ENCODE results near the gene DHODH. TPM values are rescaled to one million over a fixed set of nuclear protein-coding genes. Genes with fewer than 3 reads are reported as not detected.

The DHODH gene
- total and polyA plus RNA-seq, 2 donors (not counting 1 experiment from before 2014, with no cell fraction given) = 7.4 to 11.3 TPM

- Histone ChIP-seq H3K9ac (ENCODE audit: low read length) (no peak overlapping the region), H3K27ac (ENCODE audit: low read length in 2 of 2) (no peak overlapping the region), H3K4me2 (replicated peaks; ENCODE audit: low read depth, low read length, poor library complexity, severe bottlenecking) (no peak overlapping the region), H3K79me2 (ENCODE audit: control insufficient read depth, insufficient read depth, low read length) (no peaks in the 10 kb centered on the region), H3K36me3 (replicated peaks in 1 of 2; ENCODE audit: control extremely low read depth in 1 of 2, control insufficient read depth in 1 of 2, extremely low read depth in 1 of 2, insufficient read depth in 2 of 2, low read length in 1 of 2) (peaks cover 4 to 30% of the 10 kb centered on the region in 2 experiments), H3K4me3 (ENCODE audit: control extremely low read depth in 1 of 5, extremely low read depth in 1 of 5, insufficient read depth in 1 of 5, low read depth in 2 of 5, low read length in 4 of 5) (no peak overlapping the region), H3K9me3 (ENCODE audit: control extremely low read depth in 1 of 3, control insufficient read depth in 2 of 3, insufficient read depth in 1 of 3, low read length in 2 of 3) (peaks cover 0 to 2% (median 0%) of the 10 kb centered on the region in 3 donors), H2AFZ (ENCODE audit: insufficient read depth, low read depth, low read length, poor library complexity, severe bottlenecking) (no peak overlapping the region), H3K4me1 (ENCODE audit: control insufficient read depth in 2 of 2, insufficient read depth in 2 of 2, low read length in 2 of 2) (no peaks in the 10 kb centered on the region), H3K27me3 (replicated peaks in 1 of 4; ENCODE audit: control extremely low read depth in 1 of 4, control insufficient read depth in 3 of 4, insufficient read depth in 4 of 4, low read length in 3 of 4) (no peaks in the 10 kb centered on the region), H4K20me1 (ENCODE audit: control insufficient read depth, insufficient read depth, low read length, poor library complexity, severe bottlenecking) (no peaks in the 10 kb centered on the region)
- TF ChIP-seq CTCF (IDR thresholded peaks at IDR 0.05) = no peak
- TF ChIP-seq EZH2 (IDR thresholded peaks at IDR 0.05; ENCODE audit: borderline replicate concordance, insufficient read depth, low read depth, low read length, poor library complexity, severe bottlenecking) = no peak
- 70% methylated on average over 2 of the region's 6 CpGs for WGBS (ENCODE audit: insufficient coverage)
- no peak for ATAC-seq (ENCODE audit: low read depth)
- Mint-ChIP-seq H3K27ac (no peak overlapping the region), H3K27me3 (no peaks in the 10 kb centered on the region), H3K9me3 (ENCODE audit: insufficient read depth) (no peaks in the 10 kb centered on the region), H3K4me3 (no peak overlapping the region), H3K4me1 (no peaks in the 10 kb centered on the region)
- intact Hi-C loops (cut with micrococcal nuclease) = no loop called here
- DNase-seq = no peak
- ChIA-PET POLR2A (no interaction called here), CTCF (no interaction called here)
These were observed 16.4 kb downstream of the DHODH start for GRCh38 chr16:72024862-72025382.

- Histone ChIP-seq H3K4me2 (replicated peaks; ENCODE audit: low read depth, low read length, poor library complexity, severe bottlenecking) (no peak overlapping the region), H3K4me1 (ENCODE audit: control insufficient read depth in 2 of 2, insufficient read depth in 2 of 2, low read length in 2 of 2) (no peaks in the 10 kb centered on the region), H4K20me1 (ENCODE audit: control insufficient read depth, insufficient read depth, low read length, poor library complexity, severe bottlenecking) (no peaks in the 10 kb centered on the region), H3K4me3 (ENCODE audit: control extremely low read depth in 1 of 5, extremely low read depth in 1 of 5, insufficient read depth in 1 of 5, low read depth in 2 of 5, low read length in 4 of 5) (no peak overlapping the region), H3K36me3 (replicated peaks in 1 of 2; ENCODE audit: control extremely low read depth in 1 of 2, control insufficient read depth in 1 of 2, extremely low read depth in 1 of 2, insufficient read depth in 2 of 2, low read length in 1 of 2) (peaks cover 4 to 28% of the 10 kb centered on the region in 2 experiments), H3K79me2 (ENCODE audit: control insufficient read depth, insufficient read depth, low read length) (no peaks in the 10 kb centered on the region), H3K9ac (ENCODE audit: low read length) (no peak overlapping the region), H3K27ac (ENCODE audit: low read length in 2 of 2) (no peak overlapping the region), H2AFZ (ENCODE audit: insufficient read depth, low read depth, low read length, poor library complexity, severe bottlenecking) (no peak overlapping the region), H3K27me3 (replicated peaks in 1 of 4; ENCODE audit: control extremely low read depth in 1 of 4, control insufficient read depth in 3 of 4, insufficient read depth in 4 of 4, low read length in 3 of 4) (no peaks in the 10 kb centered on the region), H3K9me3 (ENCODE audit: control extremely low read depth in 1 of 3, control insufficient read depth in 2 of 3, insufficient read depth in 1 of 3, low read length in 2 of 3) (peaks cover 0 to 2% (median 0%) of the 10 kb centered on the region in 3 donors)
- TF ChIP-seq EZH2 (IDR thresholded peaks at IDR 0.05; ENCODE audit: borderline replicate concordance, insufficient read depth, low read depth, low read length, poor library complexity, severe bottlenecking) (no peak), CTCF (IDR thresholded peaks at IDR 0.05) (no peak)
- ChIA-PET CTCF (no interaction called here), POLR2A (no interaction called here)
- 98% methylated on average over 19 of the region's 19 CpGs for WGBS (ENCODE audit: insufficient coverage)
- Mint-ChIP-seq H3K27ac (no peak overlapping the region), H3K4me3 (no peak overlapping the region), H3K4me1 (no peaks in the 10 kb centered on the region), H3K27me3 (no peaks in the 10 kb centered on the region), H3K9me3 (ENCODE audit: insufficient read depth) (no peaks in the 10 kb centered on the region)
- no peak for DNase-seq
- no peak for ATAC-seq (ENCODE audit: low read depth)
- intact Hi-C loops (cut with micrococcal nuclease) = no loop called here
These were observed 17.0 kb downstream of the DHODH start for GRCh38 chr16:72025404-72026114.

Measured in B cell (primary cell).